CD4-positive, alpha-beta T cell treated with Interleukin-21 for 1 hour (primary cell): ENCODE measurements around the gene PDGFC.
"Not testable (repeated sequence)": the region's sequence is repeated elsewhere in the genome, so short reads cannot be mapped to it uniquely, and the experiment has no call there.

Source experiments
- DNase-seq: peaks from one replicate; pipeline ENCODE4 v3.0.0-alpha.2; 2020

PDGFC gene

DNA sequence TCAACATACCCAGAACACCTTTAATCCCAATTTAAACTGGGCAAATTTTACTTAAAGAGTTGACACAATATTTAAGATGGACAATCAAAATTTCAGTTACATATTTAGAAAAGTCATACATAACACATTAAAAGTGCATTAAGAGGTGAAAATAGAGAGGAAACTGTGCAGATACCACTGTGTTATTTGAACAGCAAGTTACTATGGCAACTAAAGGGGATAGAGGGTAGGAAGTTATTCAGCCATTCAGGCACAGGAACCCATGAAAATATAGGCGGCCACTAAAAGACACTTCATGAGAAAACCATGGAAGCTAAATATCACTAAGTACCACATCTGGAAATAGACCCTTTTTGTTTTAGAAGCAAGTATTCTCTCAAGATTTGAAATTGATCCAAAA lies 75.1 kb downstream of the PDGFC start:
- DNase-seq, result no peak

DNA sequence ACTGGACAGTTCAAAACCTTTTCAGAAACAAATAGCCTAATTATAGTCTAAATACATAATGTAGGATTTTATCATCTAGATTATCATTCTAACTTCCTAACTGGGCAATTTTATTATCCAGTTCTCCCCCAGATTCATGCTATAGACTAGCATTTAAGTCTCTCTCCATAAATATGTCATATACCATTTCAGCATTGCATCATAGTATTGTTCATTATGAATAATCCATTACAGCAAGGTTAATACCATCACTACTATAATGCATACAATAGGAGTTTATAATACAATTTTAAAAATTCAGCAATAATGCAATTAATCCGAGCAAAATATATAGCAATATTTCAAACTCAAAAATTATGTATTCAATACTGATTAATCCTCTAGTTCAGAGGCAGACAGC lies 77.4 kb downstream of the PDGFC start:
- no peak for DNase-seq

DNA sequence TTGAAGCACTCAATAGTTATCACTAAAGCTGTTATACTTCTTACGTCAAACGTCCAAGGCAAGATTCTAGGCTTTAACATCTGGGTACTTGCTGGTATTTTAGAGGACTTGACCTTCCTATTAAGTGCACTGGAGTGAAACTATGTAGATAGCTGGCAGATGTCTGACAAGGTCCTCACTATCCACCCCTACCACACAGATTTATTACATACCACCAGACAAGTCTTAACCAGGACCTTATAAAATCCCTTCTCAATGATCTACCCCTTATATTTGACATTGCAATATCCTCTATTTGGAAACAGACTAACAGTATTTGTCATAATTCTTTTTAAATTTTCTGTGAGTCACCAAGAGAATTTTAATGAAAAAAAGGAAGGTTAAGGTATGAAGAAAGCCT lies 78.8 kb downstream of the PDGFC start:
- DNase-seq, result no peak

DNA sequence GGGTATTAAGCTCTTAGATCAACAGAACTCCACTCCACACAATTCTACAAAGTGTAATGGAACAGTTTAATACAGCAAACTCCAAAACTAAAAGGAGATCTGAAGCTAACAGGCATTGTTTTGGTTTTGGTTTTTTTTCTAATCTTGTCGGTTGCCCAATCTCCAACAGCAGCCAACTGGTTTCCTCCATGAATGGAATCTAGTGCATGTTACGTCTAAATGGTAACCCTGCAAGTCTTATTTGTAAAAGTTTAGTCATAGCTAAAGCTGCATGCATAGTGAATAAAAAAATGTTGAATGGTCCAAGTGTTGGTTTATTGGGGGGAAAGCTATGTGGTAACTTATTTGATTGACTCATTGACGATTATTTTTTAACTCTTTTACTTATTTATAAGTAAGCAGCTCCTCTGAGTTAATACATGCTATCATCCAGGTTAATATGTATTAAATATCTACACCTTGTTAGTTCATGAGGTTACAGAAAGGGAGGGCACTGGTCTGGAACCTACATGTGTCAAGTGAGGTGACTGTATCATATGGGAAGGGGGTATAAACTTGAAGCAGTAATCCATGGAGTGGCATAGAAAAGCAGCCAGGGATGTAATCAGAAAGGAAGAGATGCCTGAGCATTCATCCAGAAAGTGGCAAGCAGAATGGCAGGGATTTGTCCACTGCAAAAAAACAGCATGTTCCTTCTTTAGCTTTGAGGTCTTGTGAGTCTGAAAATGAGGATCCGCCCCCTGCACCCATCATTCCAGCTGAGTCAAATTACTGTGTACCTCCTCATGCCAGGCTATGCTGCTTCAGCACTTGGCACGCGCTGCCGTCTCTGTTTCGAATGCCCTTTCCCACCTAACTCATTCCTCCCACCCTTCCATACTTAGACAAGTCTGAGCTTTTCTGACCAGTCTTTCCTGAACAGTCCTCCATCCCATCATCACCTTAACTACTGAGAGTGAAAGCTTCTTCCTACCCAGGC lies 81.7 kb downstream of the PDGFC start:
- DNase-seq, result no peak

DNA sequence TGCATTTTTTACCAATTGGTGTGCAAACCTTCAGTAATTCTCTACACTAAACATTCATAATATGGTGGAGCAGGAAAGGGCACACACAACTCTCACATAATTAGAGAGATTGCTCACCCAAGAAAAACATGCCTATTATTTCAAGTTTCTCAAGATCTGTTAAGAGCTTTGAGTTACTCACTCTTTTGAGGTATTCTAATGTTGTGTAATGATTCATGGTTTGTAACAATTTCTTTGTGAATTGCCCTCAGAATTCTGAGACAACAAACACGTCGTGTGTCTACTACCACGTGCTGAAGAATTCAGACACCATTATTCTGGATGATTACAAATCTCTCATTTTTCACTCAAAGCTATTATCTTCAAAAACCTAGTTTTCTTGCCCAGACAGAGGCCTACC lies 82.8 kb downstream of the PDGFC start:
- no peak for DNase-seq

DNA sequence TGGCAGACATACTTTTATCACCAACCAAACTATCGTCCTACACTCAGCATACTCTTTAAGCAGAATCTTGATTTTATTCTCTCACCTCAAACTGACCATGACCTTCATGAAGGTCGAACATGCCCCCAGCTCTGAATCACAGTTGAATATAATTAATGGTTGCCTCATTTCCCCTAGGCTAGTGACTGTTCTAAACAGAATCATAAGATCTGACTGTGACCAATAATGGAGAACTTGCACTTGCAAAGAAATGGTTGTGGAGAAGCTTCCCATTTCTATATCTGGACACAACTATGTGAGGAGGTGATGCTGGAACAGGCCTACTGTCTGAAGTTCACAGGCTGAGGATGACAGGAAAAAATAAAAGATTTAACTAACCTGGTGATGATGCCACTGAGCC lies 85.1 kb downstream of the PDGFC start:
- no peak for DNase-seq

DNA sequence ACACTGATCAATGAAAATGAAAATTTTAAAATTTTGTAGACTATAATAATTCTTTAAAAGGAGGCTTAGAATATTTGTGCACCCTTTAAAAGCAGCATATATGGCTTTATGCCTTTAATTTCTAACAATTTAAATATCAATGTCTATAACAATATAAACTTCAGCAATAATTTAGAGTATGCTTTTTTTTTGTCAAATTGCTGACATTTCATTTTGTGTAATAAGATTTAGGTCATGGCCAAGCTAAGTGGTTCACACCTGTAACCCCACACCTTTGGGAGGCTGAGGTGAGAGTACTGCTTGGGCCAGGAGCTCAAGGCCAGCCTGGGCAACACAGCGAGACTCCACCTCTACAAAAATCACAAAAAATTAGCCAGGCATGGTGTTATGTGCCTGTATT lies 86.2 kb downstream of the PDGFC start:
- no peak for DNase-seq

DNA sequence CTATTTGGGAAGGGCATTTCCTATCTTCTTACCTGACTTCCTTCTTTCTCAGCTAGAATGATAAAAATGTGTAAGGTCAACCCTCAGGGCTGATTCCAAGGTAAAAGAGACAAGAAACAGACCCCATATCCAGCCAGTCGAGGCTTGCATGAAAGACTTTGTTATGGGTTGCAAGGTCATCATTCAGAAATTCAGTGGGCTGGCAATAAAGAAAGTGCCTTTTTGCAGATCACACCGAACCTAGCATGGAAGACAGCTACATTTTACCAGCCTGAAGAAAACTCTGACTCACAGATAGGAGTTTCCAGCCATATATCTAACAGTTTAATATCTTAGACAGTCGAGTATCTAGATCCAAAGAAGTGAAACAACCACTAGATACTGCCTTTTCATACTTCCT lies 87.4 kb downstream of the PDGFC start:
- DNase-seq, result no peak

DNA sequence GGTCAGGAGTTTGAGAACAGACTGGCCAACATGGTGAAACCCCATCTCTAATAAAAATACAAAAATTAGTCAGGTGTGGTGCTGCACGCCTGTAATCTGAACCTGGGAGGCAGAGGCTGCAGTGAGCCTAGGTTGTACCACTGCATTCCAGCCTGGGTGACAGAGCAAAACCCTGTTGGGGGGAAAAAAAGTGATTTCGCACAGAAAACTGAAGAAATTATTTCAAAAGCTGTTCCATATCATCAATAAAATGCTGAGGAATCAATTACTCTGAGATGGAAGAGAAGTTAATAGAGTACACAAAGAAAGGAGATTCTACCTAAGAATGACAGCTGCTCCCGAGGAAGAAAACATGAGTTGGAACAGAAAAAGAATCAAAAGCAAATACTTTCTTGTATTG lies 95.9 kb downstream of the PDGFC start:
- no peak for DNase-seq

DNA sequence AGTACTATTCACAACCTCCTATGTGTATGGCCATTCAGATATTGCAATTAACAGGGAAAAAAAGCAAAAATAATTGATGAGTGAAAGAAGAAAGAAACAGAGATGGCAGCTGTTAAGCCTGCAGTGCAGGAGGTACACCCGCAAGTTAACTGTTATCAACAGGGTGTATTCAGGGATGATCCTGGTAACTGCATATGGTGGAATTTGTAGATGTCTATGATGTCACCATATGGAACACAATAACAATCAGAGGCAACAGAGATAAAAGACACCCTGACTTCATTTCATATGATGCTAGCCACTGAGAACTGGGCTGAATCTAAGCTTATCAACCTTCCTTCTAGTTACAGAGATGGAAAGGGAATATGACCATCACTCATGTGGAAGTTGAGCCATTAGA lies 96.5 kb downstream of the PDGFC start:
- no peak for DNase-seq

DNA sequence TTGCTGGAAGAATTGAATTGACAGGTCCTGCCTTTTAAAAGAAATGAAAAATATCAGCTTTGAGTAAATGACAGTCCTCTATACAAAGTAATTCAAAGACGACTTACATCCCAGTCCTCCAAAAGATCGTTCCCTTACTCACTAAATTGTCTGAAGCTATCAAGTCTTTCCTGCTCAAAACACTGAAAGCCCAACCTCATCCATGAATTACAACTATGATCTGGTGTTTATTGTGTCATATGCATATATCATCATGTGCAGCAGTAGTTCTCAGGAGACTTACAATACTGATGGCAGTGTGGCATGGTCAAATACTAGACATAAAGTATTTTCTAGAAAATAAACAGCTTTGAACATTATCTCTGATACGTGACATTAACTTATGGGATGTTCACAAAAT lies 97.8 kb downstream of the PDGFC start:
- DNase-seq, result no peak

DNA sequence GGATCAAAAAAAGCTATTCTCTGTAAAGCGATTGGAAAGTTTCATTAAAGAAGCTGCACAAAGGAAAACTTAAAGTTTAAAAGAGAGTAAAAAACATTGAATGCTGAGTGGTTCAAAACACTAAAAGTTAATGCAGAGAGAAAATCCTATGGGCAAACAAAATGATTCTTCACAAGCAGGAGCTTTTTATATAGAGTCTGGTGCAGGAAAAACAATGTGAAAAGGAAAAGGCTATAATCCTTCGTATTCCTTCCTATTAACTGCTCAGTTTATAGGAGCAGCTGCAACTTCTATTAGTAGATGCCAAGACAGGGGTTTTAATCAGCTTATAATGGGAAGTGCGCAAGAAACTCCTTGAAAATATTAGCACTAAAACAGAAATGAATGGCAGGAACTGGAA lies 100.7 kb downstream of the PDGFC start:
- DNase-seq, result no peak

DNA sequence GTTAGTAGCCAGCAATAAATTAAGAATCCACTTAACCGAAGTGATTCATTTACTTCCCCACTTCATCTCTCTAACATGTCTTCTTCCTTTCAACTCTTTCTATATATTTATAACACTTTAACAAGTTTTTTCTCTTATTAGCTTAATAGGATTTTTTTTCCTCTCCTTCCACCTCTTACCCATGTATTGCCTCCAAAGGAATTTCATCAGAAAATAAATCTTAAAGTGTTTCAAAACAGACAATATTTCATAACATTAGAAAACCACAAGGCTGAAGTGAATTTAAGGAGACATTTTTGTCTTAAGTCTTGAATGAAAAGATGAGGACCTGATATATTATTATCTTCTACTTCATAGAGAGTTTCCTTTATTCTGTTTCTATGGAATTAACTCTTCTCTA lies 101.5 kb downstream of the PDGFC start:
- no peak for DNase-seq

DNA sequence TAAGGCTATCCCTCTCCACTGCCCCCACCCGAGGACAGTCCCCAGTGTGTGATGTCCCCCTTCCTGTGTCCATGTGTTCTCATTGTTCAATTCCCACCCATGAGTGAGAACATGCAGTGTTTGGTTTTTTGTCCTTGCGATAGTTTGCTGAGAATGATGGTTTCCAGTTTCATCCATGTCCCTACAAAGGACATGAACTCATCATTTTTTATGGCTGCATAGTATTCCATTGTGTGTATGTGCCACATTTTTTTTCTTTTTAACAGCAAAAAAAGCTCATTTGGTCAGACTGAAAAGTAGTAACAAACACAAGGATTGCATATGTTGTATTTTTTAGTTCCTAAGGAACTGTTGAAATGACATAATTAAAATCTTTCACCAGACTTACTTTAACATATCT lies 105.5 kb downstream of the PDGFC start:
- DNase-seq, result not testable (repeated sequence)

DNA sequence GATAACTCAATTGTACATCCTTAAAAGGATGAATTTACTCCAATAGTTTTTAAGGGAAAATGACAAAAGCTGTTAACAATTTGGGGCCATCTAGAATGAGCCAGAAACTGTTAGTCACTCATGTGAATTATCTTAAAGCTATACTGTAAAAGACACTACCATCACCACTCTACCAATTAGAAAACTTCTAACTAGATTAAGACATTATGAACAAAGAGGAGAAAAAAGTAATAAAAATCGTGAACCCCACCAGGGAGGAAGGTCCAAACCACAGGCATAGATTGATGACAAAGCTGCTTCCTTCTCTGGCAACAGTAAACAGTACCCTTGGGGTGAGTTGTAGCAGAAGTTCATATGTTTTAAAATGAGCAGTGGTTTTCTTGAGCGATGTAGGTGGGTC lies 106.1 kb downstream of the PDGFC start:
- no peak for DNase-seq

DNA sequence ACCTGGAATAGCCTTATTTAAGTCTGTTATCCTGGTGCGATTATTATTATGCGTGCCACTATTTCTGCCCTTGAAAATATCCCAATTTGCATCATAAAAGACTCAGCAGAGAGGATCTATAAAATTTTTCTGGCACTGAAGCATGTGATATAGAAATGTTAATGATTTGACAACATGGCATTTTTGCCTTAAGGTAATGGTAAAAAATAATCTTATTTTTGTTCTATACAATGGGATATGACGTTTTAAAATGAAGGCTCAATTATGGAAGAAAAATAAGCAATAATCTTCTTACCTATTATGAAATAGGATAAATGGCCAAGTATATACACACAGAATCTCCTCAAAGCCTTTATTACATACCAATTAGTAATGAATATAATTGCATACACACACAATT lies 113.5 kb downstream of the PDGFC start:
- DNase-seq, result no peak

DNA sequence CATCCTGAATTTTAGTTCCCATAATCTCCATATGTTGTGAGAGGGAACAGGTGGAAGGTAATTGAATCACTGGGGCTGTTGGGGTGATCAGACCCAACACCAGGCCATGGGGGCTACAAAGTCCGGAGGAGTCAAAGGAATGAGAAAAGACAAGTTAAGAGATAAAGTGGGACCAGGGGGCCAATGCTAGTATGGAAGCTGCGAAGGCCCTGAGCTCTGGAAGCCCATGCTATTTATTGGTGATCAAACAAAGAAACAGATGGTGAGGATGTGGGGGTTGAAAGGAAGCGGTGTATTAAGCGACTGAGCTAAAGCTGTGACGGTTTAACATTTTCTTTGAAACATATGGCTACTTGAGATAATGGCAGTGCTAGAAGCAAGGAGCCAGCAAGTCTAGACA lies 132.8 kb downstream of the PDGFC start:
- DNase-seq, result no peak

DNA sequence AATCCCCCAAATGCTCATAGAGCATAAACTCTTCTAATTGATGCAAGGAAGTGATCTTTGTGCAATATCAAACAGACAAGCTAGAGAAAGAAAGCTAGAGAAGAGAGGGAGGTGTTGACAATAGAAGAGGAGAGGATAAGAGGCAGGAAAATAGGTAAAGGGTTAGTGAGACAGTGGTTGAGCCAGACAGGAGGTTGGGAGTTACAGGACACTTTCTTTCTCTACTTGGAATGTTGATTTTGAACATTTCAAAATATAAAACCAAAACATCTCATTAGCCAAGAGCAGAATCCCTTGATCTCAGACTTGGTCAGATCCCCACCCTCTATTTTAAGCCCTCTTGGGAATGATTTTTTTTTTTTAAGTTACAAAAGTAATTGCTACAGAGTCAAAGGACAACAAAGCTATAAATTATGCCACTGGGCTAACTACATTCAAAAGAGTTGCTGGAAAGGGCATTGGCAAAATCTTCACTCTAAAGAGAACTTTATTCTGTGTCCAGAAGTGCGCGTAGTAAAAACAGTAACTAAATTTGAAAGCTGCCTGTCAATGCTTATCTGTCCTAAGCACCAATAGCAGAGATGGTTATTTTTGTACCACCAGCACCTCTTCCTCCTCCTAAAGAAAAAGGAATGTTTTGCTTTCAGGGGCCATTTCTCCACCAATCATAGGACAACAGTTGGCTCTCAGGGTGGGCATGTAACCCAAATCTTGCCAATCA lies 133.8 kb downstream of the PDGFC start:
- no peak for DNase-seq

DNA sequence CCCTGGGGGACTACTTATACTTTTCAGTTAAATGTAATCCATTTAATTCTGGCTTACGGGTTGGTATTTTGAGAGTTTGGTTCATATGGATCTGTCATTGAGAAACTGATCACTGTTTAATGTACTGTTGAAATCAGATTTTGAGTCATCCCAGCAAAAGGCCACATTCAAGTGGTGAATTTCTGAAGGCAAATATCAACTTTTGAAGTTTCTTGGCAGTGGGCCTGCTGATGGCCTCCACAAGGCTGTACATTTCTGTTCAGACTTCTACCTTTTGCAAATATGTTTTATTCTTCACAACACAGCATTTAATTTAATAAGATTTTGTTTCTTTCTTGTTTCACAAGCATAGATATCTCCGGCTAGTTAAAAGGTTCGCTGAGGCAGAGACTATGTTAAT lies 138.7 kb downstream of the PDGFC start:
- DNase-seq, result no peak

DNA sequence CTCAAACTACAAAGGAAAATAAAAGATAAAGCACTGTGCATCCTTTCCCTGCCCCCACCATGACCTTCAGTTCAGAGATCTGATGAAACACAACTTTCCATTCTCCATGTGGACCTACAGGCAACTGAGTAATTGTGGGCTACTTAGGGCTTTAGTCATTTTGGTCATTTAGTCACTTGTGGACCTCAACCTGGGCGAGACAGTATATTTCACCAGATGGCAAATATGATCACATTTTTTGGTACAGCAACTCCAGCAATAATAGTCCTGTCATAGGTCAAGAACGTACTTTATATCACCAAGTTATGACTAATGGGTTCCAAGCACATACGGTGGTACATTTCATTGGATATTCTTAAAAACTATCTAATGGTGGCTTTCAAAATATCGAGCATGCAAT lies 141.2 kb downstream of the PDGFC start:
- no peak for DNase-seq

DNA sequence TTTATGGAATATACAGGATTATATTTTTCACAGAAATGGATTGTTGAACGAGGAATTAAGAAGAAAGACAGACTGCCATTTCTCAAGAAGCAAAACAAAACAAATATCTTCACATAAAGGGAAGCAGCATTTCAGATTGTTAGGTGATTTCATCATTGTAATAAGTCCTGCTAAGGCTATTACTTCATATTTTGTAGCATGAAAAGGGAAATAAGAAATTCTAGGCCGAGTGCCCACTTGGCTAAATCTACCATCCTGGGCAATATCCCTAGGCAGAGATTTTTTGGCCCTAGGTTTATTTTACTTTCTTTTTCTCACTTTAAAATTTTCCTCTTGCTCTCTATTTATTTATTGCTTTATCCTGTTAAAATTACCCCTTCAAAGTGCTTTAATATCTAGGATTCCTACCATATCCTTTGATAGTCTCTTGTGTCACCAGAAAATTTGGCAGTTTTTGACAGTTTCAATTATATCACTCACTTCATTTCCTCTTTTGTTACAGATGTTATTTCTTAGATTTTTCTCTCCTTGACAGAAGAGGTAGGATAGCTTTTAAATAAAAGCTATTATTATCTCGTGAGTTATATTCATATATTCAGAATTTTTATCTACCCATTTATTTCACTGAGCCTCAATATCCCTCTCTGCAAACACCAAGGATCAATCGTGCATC lies 142.3 kb downstream of the PDGFC start:
- no peak for DNase-seq

DNA sequence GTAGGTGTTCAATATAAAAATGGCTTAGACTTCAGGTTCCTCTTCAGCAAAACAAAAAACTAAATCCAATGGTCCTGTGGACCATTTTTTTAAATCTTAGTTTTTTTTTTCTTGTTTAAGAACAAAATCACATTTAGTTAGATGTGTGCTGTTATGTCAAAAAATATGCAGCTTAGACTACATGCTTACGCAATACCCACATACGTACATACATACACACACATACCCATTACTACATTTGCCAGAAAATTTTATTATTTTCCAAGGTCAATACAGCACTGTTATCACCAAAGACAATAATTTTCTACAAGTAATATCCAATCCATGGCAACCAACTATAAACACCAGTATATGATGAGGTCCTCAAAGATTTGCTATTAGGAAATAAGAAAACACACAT lies 144.1 kb downstream of the PDGFC start:
- DNase-seq, result no peak

DNA sequence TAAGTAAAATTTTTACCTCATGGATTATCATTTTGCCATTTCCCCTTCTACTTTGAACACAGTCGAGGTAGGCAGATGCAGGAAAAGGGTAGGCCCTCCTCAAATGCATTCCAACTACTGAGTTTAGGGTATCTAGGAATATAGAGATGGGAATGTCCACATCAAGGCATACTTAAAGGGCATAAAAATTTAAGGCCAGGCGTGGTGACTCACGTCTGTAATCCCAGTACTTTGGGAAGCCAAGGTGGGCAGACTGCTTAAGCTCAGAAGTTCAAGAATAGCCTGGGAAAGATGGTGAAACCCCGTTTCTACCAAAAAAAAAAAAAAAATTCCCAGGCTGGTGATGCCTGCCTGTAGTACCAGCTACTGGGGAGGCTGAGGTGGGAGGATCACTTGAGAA lies 146.5 kb downstream of the PDGFC start:
- DNase-seq, result no peak
